SH-SY5Y (cell line): ENCODE measurements around the gene LRRC27.

Source experiments
- GATA2 ChIP-seq: IDR thresholded peaks from 2 replicates; pipeline ENCODE4 v1.6.1; 2011; ENCODE audit warnings: mild to moderate bottlenecking, low read depth, low read length
- GATA3 ChIP-seq: IDR thresholded peaks from 2 replicates; pipeline ENCODE4 v1.6.1; 2011; ENCODE audit warnings: low read depth, mild to moderate bottlenecking, low read length, moderate library complexity

DNA sequence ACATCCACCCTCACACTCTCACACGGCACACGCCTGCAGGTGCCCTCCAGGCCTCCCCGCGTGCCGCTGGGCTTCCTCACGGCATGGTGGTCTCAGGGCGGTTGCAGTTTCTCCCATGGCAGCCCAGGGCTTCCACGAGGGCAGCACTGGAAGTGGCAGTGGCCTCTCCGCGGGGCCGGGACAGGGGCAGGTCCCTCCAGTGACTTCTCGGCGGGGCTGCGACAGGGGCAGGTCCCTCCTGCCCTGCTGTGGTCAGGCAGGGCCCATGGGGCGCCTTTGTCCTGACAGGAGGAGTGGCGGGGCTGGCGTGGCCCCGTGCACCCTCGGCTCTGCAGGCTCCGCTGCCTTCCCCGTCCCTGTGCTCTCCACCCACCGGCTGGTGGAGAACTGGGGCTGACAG is 84.0 kb downstream of the LRRC27 start:
- no peak for TF ChIP-seq GATA2
- TF ChIP-seq GATA3: no peak
